HG03558 (cell line): ENCODE data around the gene ARX.

ENCODE experiments used
- ATAC-seq: cut with Tn5 transposase; IDR thresholded peaks from one replicate; pipeline ENCODE4 v1.9.1; 2021; ENCODE audit warnings: moderate number of reproducible peaks; ENCODE audit not compliant: unreplicated experiment; ENCODE audit errors: extremely low read depth

The ARX gene

GRCh38 chrX:25003066-25003849, 12.5 kb downstream of the ARX start:
- ATAC-seq = no peak

DNA sequence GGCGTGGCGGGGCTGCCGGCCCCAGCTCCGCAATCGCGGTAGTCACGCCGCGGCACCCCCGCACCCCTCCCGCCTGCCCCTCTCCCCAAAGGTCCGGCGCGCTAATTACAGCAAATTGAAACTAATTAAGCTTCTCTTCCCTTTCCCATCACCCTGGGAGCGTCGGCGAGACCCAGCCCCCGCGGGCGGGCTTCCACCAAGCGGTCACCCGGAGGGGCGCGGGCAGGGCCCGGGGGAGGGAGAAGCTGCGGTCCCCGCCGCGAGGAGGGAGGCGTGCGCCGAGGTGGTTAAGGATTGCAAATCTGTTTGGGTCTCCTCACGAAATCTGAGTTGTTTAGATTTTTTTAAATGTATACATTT, 13.1 kb downstream of the ARX start:
- ATAC-seq = no peak

DNA sequence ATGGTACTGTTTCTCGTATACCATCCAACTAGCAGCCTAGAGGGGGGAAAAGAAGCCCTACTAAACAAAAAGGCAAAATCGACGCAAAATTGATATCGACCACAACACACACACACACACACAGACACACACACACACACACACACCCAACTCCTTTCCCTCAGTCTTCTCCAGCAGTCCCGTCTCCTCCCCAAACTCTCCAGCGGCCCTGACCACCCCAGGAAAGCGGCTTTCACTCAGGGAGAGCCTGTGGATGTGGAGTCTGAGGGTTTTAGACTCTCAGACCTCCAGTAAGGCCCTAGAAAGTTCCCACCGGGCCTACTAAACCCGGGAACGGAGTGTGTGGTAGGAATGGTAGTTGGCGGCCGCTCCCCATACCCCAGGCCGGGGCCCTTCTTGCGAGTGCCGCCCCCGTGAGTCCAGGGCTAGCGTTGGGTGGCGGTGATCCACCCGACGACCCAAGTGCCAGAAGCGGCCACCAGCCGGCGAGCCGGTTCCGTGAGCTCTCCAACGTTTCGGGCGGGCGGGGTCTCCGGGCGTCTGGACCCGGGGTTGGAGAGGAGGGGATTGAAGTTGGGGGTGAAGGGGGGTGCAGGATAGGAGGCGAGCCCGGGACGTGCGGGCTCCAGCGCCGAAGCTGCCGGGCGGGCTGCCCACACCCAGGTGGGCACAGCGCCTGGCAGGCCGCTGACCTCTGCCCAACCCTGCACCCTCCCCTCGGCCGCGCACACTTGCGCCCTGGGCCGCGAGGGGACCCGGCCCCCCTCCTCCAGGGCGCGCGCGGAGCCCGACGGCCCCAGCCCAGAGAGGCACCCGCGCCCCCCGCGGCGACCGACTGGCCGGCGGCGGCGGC, 13.7 kb downstream of the ARX start:
- ATAC-seq = no peak

- ATAC-seq = no peak
These were observed 16.3 kb downstream of the ARX start for GRCh38 chrX:24999511-24999910.

DNA sequence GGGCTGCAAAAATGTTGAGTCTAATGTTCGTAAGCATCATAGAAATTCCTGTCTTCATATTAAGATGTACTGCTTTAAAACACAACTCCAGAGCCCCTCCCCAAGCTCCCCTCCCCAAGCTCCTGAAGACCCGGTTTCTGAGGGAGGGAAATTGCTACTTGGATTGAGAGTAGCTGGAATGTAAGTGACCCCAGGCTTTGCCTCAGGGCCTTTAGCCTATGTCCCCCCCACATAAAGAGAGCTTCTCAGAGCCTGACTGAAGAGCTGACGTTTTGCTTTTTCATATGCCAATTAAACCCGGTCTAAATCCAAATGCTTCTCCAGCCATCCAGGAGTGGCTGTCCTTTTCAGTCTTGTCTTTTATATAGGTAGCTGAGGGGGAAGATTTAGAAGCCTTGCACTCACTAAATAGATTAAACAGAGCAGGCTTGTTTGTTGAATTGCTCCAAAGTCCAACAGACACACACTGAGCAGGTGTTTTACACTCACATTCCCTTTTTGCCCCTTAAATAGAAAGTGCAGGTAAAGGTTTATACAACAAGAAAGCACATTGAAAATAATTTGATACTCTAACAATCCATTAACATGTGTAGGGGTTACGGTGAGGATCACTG, 19.6 kb downstream of the ARX start:
- ATAC-seq = no peak

- no peak for ATAC-seq
These were observed 21.9 kb downstream of the ARX start for GRCh38 chrX:24993879-24994278.

DNA sequence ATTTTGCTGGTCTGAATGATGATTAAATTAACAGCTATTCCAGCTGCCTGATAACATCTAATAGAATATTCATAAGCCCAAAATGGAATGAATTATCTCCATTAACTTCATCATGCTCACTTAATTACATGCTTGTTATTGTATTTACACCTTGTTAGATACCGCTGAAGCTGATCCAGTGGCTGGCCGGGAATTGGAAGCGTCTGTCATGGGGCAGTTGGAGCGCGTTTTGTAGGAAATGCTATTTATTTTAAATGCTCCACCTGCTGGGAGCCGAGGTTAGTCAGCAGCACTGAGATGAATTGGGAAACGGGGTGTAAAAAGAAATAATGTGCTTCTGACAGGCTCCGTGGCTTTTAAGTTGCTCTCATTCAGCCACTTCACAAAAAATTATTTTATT, 25.2 kb downstream of the ARX start:
- ATAC-seq = no peak

- no peak for ATAC-seq
These were observed 27.5 kb downstream of the ARX start for GRCh38 chrX:24988314-24988713.

DNA sequence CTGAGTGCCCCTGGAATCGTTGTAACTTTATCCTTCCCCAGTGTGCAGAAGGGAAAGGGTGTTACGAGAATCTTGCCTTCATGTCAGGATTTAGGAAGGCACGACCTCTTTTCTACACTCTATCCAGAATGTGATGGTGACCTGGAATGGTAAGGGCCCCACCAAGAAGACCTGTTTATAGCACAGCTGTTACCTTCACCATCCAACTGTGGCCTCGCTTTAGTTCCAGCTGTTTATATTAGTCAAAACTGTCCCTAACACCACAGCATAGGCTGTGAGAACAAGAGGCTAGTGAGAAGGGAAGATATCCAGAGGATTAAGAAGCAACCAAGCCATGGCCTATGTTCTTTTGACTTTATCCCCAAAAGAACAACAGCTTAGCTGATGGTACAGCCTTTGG, 28.0 kb downstream of the ARX start:
- ATAC-seq = no peak

GRCh38 chrX:24985120-24985519, 30.6 kb downstream of the ARX start:
- ATAC-seq = no peak

GRCh38 chrX:24983931-24984330, 31.8 kb downstream of the ARX start:
- no peak for ATAC-seq

DNA sequence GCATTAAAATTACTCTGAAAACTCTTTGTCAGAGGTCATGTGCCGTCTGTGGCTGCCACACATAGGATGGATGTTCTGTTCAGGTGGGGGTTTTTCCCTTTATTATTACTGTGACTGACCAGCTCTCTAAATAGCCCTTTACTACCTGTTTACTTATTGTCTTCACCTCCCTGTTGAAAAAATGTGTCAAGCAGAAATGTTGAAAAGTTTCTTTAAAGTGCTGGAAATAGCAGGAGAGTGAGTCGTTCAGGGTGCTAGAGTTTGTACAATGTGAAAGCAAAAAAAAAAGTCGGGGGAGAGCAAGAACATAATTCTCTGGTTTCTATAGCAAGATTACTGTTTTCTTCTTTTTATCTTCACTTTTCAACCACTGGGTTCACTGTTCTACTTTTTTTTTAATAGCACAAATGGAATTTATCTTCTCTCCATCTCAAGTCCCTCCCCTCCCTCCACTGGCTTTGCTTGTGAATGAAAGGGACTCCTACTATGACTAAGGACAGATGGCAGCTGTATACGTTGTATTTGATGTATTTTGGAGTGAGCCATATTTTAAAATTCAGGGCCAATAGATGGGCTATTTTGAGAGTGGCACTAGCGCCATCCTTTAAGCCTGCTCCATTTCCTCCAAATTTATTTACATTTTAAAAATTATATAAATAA, 33.3 kb downstream of the ARX start:
- ATAC-seq = no peak

- no peak for ATAC-seq
These were observed 34.7 kb downstream of the ARX start for GRCh38 chrX:24981030-24981429.

DNA sequence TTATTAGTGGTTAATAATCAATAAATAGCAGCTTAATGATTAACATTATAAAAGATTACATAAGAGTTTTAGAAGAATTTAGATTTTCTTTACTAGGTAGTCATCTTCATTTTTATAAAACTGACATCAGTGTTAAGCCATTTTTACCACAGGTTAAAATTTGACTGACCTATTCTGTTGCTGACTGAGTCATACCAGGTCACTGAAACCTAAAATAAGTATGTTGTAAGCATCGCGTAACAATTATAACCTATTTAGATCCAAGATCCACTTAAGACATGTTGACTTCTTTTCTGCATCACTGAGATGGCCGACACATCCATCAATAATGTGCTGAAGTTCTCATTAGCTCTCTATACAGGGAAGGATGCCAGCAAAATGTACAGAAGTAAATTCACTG, 36.7 kb downstream of the ARX start:
- ATAC-seq = no peak

GRCh38 chrX:24969812-24970211, 46.0 kb downstream of the ARX start:
- ATAC-seq = no peak

DNA sequence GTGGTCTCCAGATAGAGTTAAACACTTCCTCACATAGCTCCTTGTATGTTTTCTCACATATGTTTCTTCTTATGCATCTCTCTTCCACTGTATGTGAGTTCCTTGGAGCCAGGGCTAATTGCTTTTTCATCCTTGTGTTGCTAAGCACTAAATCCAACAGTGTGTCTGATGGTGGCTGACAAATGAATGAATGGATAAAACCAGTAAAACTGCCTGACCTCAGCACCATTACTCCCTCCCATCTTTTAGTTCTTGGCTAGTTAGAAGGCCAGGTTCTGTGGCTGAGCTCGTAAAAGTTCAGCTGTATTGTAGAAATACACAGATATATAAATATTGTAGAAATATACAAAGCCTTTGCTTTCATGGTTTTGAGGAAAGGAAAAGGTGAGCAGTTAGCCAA, 50.4 kb downstream of the ARX start:
- ATAC-seq = no peak

GRCh38 chrX:24963823-24964222, 51.9 kb downstream of the ARX start:
- no peak for ATAC-seq

DNA sequence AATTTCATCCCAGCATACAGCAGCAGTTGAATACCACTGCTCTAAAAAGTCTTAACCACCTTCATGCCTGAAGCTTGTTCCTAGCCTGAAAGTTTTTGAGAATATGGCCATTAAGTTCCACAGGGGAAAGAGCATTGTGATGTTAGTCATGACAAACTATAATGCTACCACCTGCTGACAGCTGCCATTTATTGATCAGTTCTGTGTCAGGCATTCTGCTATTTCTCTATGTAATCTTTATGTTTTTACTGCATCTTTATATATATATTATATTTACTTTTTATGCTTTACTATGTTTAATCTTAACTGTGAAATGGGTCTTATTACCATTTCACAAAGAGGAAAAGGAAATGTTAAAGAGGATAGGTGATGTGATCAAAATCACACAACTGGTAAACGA, 54.0 kb downstream of the ARX start:
- no peak for ATAC-seq

- no peak for ATAC-seq
These were observed 58.9 kb downstream of the ARX start for GRCh38 chrX:24956828-24957227.

GRCh38 chrX:24955372-24955930, 60.3 kb downstream of the ARX start:
- no peak for ATAC-seq
